K562 (cell line): ENCODE results near the gene HSPB2. TPM values are rescaled to one million over a fixed set of nuclear protein-coding genes. Genes with fewer than 3 reads are reported as not detected.

Experiments used
- ATAC-seq: fragments of 200-7000 bp; cut with Tn5 transposase; 3 replicates; pipeline ENCODE4 v1.9.1; 2020; ENCODE audit warnings: moderate library complexity
- BruUV-seq: library from RNA; stranded (reverse); fragments of 400-500 nt; replicated peaks from 2 replicates; lab custom pipeline; 2021; lab: Mats Ljungman, UMichigan
- CTCF ChIA-PET: fragments of 300-600 bp; formaldehyde crosslinking; extraction: SDS; loops from one replicate; lab custom pipeline; 2021; ENCODE audit warnings: low intra/inter-chr PET ratio; lab: Yijun Ruan, JAX
- POLR2A ChIA-PET: fragments of 300-600, 350-650 bp; sonication (Branson Sonifier 250); formaldehyde crosslinking; extraction: SDS; loops from one replicate; lab custom pipeline; 2021; ENCODE audit warnings: antibody characterized with exemption, inconsistent platforms; lab: Yijun Ruan, JAX
- DNase-seq, 4 experiments: peaks; one replicate each; pipeline versions ENCODE4 v3.0.0 to v3.0.0-alpha.2; 2011 to 2018; ENCODE audit warnings: low spot score in 3 of 4, mixed read lengths in 3 of 4; ENCODE audit errors: extremely low read depth in 1 of 4
- FAIRE-seq: peaks from 2 replicates; lab custom pipeline; 2011; peaks lifted over from hg19 to GRCh38; lab: Jason Lieb, UNC
- H2AFZ ChIP-seq: 2 replicates; pipeline ENCODE4 v1.6.0; 2011; ENCODE audit warnings: low read depth, low read length, control low read depth, inconsistent platforms
- H3K27ac ChIP-seq: fragments of 200-600 bp; 3 replicates; pipeline ENCODE4 v1.8.0; 2011; ENCODE audit warnings: low read depth, mild to moderate bottlenecking, control low read depth, inconsistent platforms, low read length, moderate library complexity, mixed read lengths; ENCODE audit errors: extremely low read depth
- H3K27me3 ChIP-seq, 2 experiments: fragments of 300-600 bp in 1 of 2; 2 replicates in 1 of 2; 3 replicates in 1 of 2; pipeline versions ENCODE4 v1.6.0 to v1.8.0; 2011; ENCODE audit warnings: inconsistent platforms in 2 of 2, low read length in 2 of 2, mild to moderate bottlenecking in 1 of 2, mixed read lengths in 1 of 2, moderate library complexity in 1 of 2; ENCODE audit not compliant: control insufficient read depth in 2 of 2, insufficient read depth in 2 of 2
- H3K36me3 ChIP-seq: fragments of 300-600 bp; 3 replicates; pipeline ENCODE4 v1.8.0; 2011; ENCODE audit warnings: mild to moderate bottlenecking, low read length, inconsistent platforms; ENCODE audit not compliant: control insufficient read depth, insufficient read depth
- H3K4me1 ChIP-seq, 2 experiments: fragments of 200-600 bp in 1 of 2; replicated peaks in 1 of 2; 2 replicates in 1 of 2; 3 replicates in 1 of 2; pipeline versions ENCODE4 v1.5.1 to v1.8.0; 2011; ENCODE audit warnings: inconsistent platforms in 2 of 2, low read length in 2 of 2, mild to moderate bottlenecking in 1 of 2, mixed read lengths in 1 of 2, moderate library complexity in 1 of 2; ENCODE audit not compliant: control insufficient read depth in 2 of 2, insufficient read depth in 2 of 2
- H3K4me2 ChIP-seq: 2 replicates; pipeline ENCODE4 v1.6.1; 2011; ENCODE audit warnings: low read length, control low read depth, inconsistent platforms, mixed read lengths; ENCODE audit not compliant: insufficient read depth
- H3K4me3 ChIP-seq: fragments of 200-600 bp; sonication (generic), shearing (Covaris generic); 2 replicates; pipeline ENCODE4 v1.5.1; 2016; ENCODE audit warnings: control low read depth, inconsistent platforms
- H3K79me2 ChIP-seq: fragments of 200-600 bp; 3 replicates; pipeline ENCODE4 v1.8.0; 2011; ENCODE audit warnings: low read length, inconsistent platforms; ENCODE audit not compliant: control insufficient read depth, insufficient read depth
- H3K9ac ChIP-seq, 2 experiments: 2 replicates each; pipeline versions ENCODE4 v1.6.0 to v1.6.1; 2011; ENCODE audit warnings: low read depth in 2 of 2, low read length in 2 of 2, control low read depth in 1 of 2, inconsistent platforms in 1 of 2, mild to moderate bottlenecking in 1 of 2, mixed read lengths in 1 of 2; ENCODE audit not compliant: insufficient read depth in 1 of 2
- H3K9me1 ChIP-seq: one replicate; pipeline ENCODE4 v1.6.0; 2011; ENCODE audit warnings: inconsistent platforms, mild to moderate bottlenecking, low read length, moderate library complexity; ENCODE audit not compliant: control insufficient read depth, insufficient read depth
- H3K9me3 ChIP-seq: replicated peaks from 2 replicates; pipeline ENCODE4 v1.5.1; 2011; ENCODE audit warnings: low read depth, low read length, inconsistent platforms; ENCODE audit not compliant: control insufficient read depth, insufficient read depth
- H4K20me1 ChIP-seq: replicated peaks from 2 replicates; pipeline ENCODE4 v1.6.1; 2011; ENCODE audit warnings: low read length, inconsistent platforms, mixed read lengths; ENCODE audit not compliant: control insufficient read depth, insufficient read depth
- BMI1 ChIP-seq: fragments of 150-350 bp; IDR thresholded peaks from 2 replicates; pipeline ENCODE4 v1.6.1; 2014; ENCODE audit warnings: low read length
- CEBPG ChIP-seq, 3 experiments: fragments of 200-800 bp in 1 of 3; sonication (Bioruptor generic) in 1 of 3; sonication (generic) in 1 of 3; formaldehyde crosslinking in 1 of 3; IDR thresholded peaks in 2 of 3; conservative IDR thresholded peaks in 1 of 3; 2 replicates each; pipeline versions ENCODE4 v1.6.1 to v1.8.0; 2016 to 2022; ENCODE audit warnings: missing compliant biosample characterization in 2 of 3, missing genetic modification characterization in 2 of 3, mild to moderate bottlenecking in 1 of 3, missing genetic modification reagents in 1 of 3
- SNRNP70 ChIP-seq: fragments of 200-400 bp; formaldehyde crosslinking; optimal IDR thresholded peaks from 2 replicates; pipeline ENCODE3; 2017; ENCODE audit warnings: low read depth, low read length
- THAP12 ChIP-seq: fragments of 250-450 bp; sonication (Bioruptor Pico); IDR thresholded peaks from 2 replicates; pipeline ENCODE4 v1.9.0; 2021; ENCODE audit warnings: mild to moderate bottlenecking, inconsistent platforms
- WGBS: fragments of 100-300 bp; shearing (Covaris generic); methylation state at CpG from one replicate; pipeline ENCODE4 v1.1.6; 2016; ENCODE audit warnings: low coverage, mixed read lengths; ENCODE audit not compliant: insufficient coverage; ENCODE audit errors: missing lambda C conversion rate; 5-methylcytosine and 5-hydroxymethylcytosine counted together
- in situ Hi-C: fragments of 300-500 bp; cut with MboI; formaldehyde crosslinking; loops from 4 replicates; pipeline ENCODE4 v1.15.0; 2018; ENCODE audit warnings: inconsistent platforms, mixed read lengths
- intact Hi-C: fragments of 100-400 bp; cut with micrococcal nuclease; formaldehyde crosslinking; loops from 2 replicates; pipeline ENCODE4 v1.14.2; 2022
- polyA plus RNA-seq, 8 experiments: library from polyadenylated mRNA; depleted of rRNA in 4 of 8; stranded (reverse) in 5 of 8; unstranded in 3 of 8; fragments of >200 nt; fragmentation: Nextera tagmentation in 2 of 8; fragmentation: Illumina TruSeq in 1 of 8; extraction: Ambion mirVana in 2 of 8; extraction: Trizol in 1 of 8; gene quantifications; 2 replicates each; pipeline versions ENCODE4 v1.2.1 to v1.2.3, GENCODE V29; 2011 to 2014; ENCODE audit warnings: inconsistent platforms in 1 of 8, missing spikeins in 1 of 8
- total RNA-seq, 7 experiments: library from RNA; depleted of rRNA in 6 of 7; stranded (reverse); fragments of >200 nt in 6 of 7; fragmentation: Illumina TruSeq in 2 of 7; extraction: Trizol in 2 of 7; gene quantifications; 2 replicates each; pipeline versions ENCODE4 v1.2.1 to v1.2.3, GENCODE V29; 2011 to 2021; ENCODE audit warnings: low replicate concordance in 1 of 7

HSPB2 gene
- total and polyA plus RNA-seq, 9 of the 15 experiments (the other 6 are each of a cell fraction or from before 2014, with no cell fraction given): 0.06 to 0.35 (median 0.11) TPM; not detected in 5

- DNase-seq (no peak), FAIRE-seq (no peak), ATAC-seq (no peak)
- no peak overlapping the region for H2AFZ ChIP-seq
- ChIA-PET POLR2A (interaction anchor here (1.3 kb wide), 1 partner anchor 109 kb away, joined by 3 read pairs; no protein-coding TSS in a partner anchor), CTCF (interaction anchor here (0.7 kb wide), 1 partner anchor 48 kb away, joined by 6 read pairs; no protein-coding TSS in a partner anchor)
- no peaks in the 10 kb centered on the region for H3K36me3 ChIP-seq
- WGBS: 55% methylated on average over 1 of the region's 1 CpG
- TF ChIP-seq THAP12 (no peak), SNRNP70 (no peak), BMI1 (no peak), CEBPG (CRISPR knock-in tag; IDR thresholded peaks at IDR 0.05) (no peak), CEBPG (tag; conservative IDR thresholded peaks at IDR 0.05 in 1 of 2, IDR thresholded peaks at IDR 0.05 in 1 of 2) (peak; percentile 15 to 32; a peak in 1 of 4 replicates)
- H3K9me1 ChIP-seq: no peaks in the 10 kb centered on the region
- H3K4me2 ChIP-seq: no peak overlapping the region
- intact Hi-C loops: loop anchor here (5.0 kb wide), 1 partner anchor 153 kb away; the partner anchor contains the start of genes SDHD and TIMM8B
- no peak overlapping the region for H3K4me3 ChIP-seq
- no peak overlapping the region for H3K9ac ChIP-seq
- no TSS peak for BruUV-seq
- in situ Hi-C loops: no loop called here
- no peaks in the 10 kb centered on the region for H4K20me1 ChIP-seq
- H3K4me1 ChIP-seq: peaks cover 21 to 23% of the 10 kb centered on the region in 2 experiments
- no peak overlapping the region for H3K27ac ChIP-seq
- no peaks in the 10 kb centered on the region for H3K27me3 ChIP-seq
- H3K79me2 ChIP-seq: peaks cover 8% of the 10 kb centered on the region; the same call in 2 of the 3 replicates
- no peaks in the 10 kb centered on the region for H3K9me3 ChIP-seq
These were observed 21.3 kb downstream of the HSPB2 start for GRCh38 chr11:111933872-111934271.
